Fibroblast of pulmonary artery (primary cell): ENCODE measurements around the gene OR1J1.

ENCODE experiments used
- DNase-seq: peaks from one replicate; pipeline ENCODE4 v3.0.0-alpha.2; 2010; ENCODE audit warnings: low read depth
- H3K4me3 ChIP-seq: replicated peaks from 2 replicates; pipeline ENCODE4 v1.5.1; 2011; ENCODE audit warnings: low read depth, mild to moderate bottlenecking, control low read depth, low read length, moderate library complexity
- TF ChIP-seq, protein P1 (sequence below): IDR thresholded peaks from 2 replicates; pipeline ENCODE4 v1.5.1; 2011; ENCODE audit warnings: mild to moderate bottlenecking, control low read depth, low read length, inconsistent platforms; ENCODE audit errors: missing control alignments

OR1J1 gene

DNA sequence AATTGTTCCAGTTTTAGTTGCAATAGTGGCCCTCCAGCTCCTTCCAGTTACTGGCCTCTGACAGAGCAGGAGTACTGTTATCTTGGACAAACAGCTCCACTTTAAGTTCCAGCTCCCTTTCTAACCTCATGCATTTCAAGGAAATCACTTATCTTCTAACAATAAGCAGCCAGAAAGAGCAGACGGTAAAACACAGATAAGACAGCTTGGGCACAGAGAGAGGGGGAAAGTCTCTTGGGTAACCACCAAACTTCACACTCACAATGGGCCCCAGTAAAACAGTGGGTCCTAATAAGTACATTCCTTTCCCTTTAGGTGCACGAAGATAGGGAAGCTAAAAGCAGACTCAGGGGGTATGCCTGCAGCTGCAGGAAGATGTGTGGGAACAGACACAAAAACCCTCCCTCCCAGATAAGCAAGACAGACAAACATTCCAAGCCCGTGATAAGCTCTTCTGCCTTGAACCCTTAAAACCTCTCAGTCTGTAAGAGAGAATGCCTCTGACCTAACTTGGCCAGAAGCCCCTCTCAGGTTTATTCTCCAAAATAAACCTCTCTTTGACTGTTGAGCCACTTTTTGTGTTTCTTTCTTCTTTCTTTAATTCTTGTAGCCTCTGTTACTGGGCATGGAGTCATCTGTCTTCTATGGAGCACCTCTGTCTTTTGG lies 30.8 kb downstream of the OR1J1 start:
- TF ChIP-seq, protein P1, sequence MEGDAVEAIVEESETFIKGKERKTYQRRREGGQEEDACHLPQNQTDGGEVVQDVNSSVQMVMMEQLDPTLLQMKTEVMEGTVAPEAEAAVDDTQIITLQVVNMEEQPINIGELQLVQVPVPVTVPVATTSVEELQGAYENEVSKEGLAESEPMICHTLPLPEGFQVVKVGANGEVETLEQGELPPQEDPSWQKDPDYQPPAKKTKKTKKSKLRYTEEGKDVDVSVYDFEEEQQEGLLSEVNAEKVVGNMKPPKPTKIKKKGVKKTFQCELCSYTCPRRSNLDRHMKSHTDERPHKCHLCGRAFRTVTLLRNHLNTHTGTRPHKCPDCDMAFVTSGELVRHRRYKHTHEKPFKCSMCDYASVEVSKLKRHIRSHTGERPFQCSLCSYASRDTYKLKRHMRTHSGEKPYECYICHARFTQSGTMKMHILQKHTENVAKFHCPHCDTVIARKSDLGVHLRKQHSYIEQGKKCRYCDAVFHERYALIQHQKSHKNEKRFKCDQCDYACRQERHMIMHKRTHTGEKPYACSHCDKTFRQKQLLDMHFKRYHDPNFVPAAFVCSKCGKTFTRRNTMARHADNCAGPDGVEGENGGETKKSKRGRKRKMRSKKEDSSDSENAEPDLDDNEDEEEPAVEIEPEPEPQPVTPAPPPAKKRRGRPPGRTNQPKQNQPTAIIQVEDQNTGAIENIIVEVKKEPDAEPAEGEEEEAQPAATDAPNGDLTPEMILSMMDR, result no peak
- DNase-seq, result peak; percentile 92
- no peak overlapping the region for H3K4me3 ChIP-seq

DNA sequence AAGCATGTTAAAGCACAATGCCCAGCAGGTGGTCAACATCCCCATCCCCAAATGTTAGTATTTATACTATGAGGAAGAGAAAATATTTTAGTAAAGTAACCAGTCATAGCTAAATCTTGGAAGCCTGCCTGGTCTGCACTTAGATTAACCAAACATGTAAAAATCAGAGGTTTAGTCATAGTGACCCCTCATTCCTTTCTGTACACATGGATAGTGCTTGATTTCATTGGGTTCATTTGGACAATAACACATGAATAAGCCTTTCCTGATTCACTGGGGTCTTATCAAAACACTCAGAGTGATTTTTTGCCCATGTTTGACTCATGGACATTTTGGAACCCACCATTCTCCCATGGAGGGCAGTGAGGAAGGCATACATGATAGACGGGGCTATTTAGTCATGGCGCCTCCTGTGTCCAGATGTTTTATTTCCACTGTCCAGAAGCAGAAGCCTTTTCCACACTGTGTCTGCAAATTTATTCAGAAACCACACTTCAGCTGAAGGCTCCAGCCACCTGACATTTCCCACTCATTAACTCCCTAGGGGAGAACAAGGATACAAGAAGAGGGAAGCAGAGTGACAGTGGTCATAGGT lies 32.5 kb downstream of the OR1J1 start:
- DNase-seq, result peak; percentile 89
- no peak overlapping the region for H3K4me3 ChIP-seq
- TF ChIP-seq, protein P1, result no peak

DNA sequence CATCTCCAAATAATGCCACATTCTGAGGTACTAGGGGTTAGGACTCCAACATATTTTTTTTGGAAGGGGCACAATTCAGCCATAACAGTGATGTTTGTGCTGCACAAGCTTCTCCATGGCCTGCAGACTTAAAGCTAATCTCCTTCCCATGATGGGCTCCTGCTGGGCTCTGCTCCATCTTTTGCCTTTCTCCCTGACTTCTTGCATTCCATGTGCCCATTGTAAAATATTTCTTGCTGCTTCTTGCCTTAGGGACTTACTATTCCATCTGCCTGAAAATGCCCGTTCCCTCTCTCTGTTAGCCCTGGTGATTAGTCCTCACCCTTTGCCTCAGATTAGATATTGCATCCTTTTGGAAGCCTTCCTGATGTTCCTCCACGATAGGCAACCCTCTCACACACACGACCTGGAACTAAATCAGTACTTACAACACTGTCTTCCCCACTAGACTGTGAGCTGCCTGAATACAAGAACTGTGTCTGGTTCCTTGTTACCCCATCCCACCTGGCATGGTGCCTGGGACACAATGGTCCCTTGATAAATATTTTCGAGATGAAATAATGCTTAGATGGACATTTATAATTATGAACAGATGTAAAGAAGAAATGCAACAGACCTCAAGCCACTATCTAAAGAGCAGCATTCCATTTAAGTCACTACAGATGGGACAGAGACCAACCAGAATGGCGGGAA lies 33.5 kb downstream of the OR1J1 start:
- no peak overlapping the region for H3K4me3 ChIP-seq
- DNase-seq, result peak; percentile 97
- TF ChIP-seq, protein P1, result no peak

DNA sequence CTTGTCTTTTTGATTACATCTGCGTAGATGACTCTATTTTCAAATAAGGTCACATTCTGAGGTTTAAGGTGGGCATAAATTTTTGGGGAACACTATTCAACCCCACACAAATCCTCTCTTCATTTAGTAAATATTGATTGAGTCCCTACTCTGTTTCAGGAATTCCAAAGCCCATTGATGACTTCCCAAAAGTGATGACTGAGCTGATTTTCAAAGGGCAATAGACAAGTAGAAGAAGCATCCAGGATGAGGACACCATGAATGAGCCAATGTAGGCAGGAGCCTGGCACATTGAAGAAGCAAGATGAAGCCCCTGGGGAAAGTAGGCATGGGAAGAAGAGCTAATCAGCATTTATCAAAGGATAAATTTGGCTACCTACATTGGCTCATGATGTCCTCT lies 35.2 kb downstream of the OR1J1 start:
- no peak overlapping the region for H3K4me3 ChIP-seq
- DNase-seq, result no peak
- TF ChIP-seq, protein P1, result no peak
